ENCODE data around the gene DGKZ.

GRCh38 chr11:46391186-46391577 lies 43.9 kb downstream of the DGKZ start:
- TF ChIP-seq CTCF (IDR thresholded peaks at IDR 0.05; ENCODE audit: insufficient read depth, low read length) (no peak), SPI1 (IDR thresholded peaks at IDR 0.05; ENCODE audit: borderline replicate concordance, low read depth) (no peak), GABPA (IDR thresholded peaks at IDR 0.05; ENCODE audit: low read depth) (no peak), POLR2AphosphoS5 (IDR thresholded peaks at IDR 0.05; ENCODE audit: low read depth) (no peak)
- TF ChIP-seq, protein P1, sequence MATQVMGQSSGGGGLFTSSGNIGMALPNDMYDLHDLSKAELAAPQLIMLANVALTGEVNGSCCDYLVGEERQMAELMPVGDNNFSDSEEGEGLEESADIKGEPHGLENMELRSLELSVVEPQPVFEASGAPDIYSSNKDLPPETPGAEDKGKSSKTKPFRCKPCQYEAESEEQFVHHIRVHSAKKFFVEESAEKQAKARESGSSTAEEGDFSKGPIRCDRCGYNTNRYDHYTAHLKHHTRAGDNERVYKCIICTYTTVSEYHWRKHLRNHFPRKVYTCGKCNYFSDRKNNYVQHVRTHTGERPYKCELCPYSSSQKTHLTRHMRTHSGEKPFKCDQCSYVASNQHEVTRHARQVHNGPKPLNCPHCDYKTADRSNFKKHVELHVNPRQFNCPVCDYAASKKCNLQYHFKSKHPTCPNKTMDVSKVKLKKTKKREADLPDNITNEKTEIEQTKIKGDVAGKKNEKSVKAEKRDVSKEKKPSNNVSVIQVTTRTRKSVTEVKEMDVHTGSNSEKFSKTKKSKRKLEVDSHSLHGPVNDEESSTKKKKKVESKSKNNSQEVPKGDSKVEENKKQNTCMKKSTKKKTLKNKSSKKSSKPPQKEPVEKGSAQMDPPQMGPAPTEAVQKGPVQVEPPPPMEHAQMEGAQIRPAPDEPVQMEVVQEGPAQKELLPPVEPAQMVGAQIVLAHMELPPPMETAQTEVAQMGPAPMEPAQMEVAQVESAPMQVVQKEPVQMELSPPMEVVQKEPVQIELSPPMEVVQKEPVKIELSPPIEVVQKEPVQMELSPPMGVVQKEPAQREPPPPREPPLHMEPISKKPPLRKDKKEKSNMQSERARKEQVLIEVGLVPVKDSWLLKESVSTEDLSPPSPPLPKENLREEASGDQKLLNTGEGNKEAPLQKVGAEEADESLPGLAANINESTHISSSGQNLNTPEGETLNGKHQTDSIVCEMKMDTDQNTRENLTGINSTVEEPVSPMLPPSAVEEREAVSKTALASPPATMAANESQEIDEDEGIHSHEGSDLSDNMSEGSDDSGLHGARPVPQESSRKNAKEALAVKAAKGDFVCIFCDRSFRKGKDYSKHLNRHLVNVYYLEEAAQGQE (IDR thresholded peaks at IDR 0.05; ENCODE audit: insufficient replicate concordance, low read depth) = no peak

All from HL-60 (cell line).